Measurements from ENCODE around the gene COPRS. TPM values are rescaled to one million over a fixed set of nuclear protein-coding genes. Genes with fewer than 3 reads are reported as not detected.
"Not testable (repeated sequence)": the region's sequence is repeated elsewhere in the genome, so short reads cannot be mapped to it uniquely, and the experiment has no call there.

COPRS gene
- total RNA-seq, 4 donors from 2014 or later, result 36.5 to 114 (median 58.1) TPM

GRCh38 chr17:31829649-31830048 is 29.4 kb downstream of the COPRS start:
- Histone ChIP-seq H3K4me3 (no peak overlapping the region), H3K9me3 (no peaks in the 10 kb centered on the region), H3K27me3 (no peaks in the 10 kb centered on the region), H3K36me3 (no peaks in the 10 kb centered on the region), H3K4me1 (no peaks in the 10 kb centered on the region), H3K27ac (no peak overlapping the region)
- intact Hi-C loops (cut with DNase I; ENCODE audit: low total_unique reads), result no loop called here
- TF ChIP-seq POLR2A (IDR thresholded peaks at IDR 0.05) (no peak), CTCF (IDR thresholded peaks at IDR 0.05) (no peak)
- DNase-seq, result no peak

- H3K4me3 ChIP-seq; H3K36me3 ChIP-seq; H3K4me1 ChIP-seq; H3K27me3 ChIP-seq; H3K27ac ChIP-seq; intact Hi-C loops (cut with DNase I; ENCODE audit: low total_unique reads); DNase-seq; H3K9me3 ChIP-seq: not testable (repeated sequence)
These were observed 30.1 kb downstream of the COPRS start for GRCh38 chr17:31828955-31829354.

- H3K27me3 ChIP-seq, result no peaks in the 10 kb centered on the region
- H3K9me3 ChIP-seq, result no peaks in the 10 kb centered on the region
- H3K36me3 ChIP-seq, result no peaks in the 10 kb centered on the region
- no peak for DNase-seq
- TF ChIP-seq CTCF (IDR thresholded peaks at IDR 0.05) (no peak), POLR2A (IDR thresholded peaks at IDR 0.05) (no peak)
- intact Hi-C loops (cut with DNase I; ENCODE audit: low total_unique reads), result no loop called here
- H3K27ac ChIP-seq, result no peak overlapping the region
- no peak overlapping the region for H3K4me3 ChIP-seq
- H3K4me1 ChIP-seq, result no peaks in the 10 kb centered on the region
These were observed 32.9 kb downstream of the COPRS start for GRCh38 chr17:31825961-31826691.

- Histone ChIP-seq H3K4me3 (no peak overlapping the region), H3K36me3 (no peaks in the 10 kb centered on the region), H3K4me1 (no peaks in the 10 kb centered on the region), H3K27ac (no peak overlapping the region), H3K27me3 (no peaks in the 10 kb centered on the region), H3K9me3 (no peaks in the 10 kb centered on the region)
- TF ChIP-seq POLR2A (IDR thresholded peaks at IDR 0.05) (no peak), CTCF (IDR thresholded peaks at IDR 0.05) (no peak)
- intact Hi-C loops (cut with DNase I; ENCODE audit: low total_unique reads), result no loop called here
- no peak for DNase-seq
These were observed 34.2 kb downstream of the COPRS start for GRCh38 chr17:31824766-31825360.

GRCh38 chr17:31823014-31823413 is 36.0 kb downstream of the COPRS start:
- Histone ChIP-seq H3K4me1 (no peaks in the 10 kb centered on the region), H3K4me3 (no peak overlapping the region), H3K27me3 (no peaks in the 10 kb centered on the region), H3K9me3 (no peaks in the 10 kb centered on the region), H3K36me3 (no peaks in the 10 kb centered on the region), H3K27ac (no peak overlapping the region)
- intact Hi-C loops (cut with DNase I; ENCODE audit: low total_unique reads), result no loop called here
- no peak for DNase-seq
- TF ChIP-seq CTCF (IDR thresholded peaks at IDR 0.05) (no peak), POLR2A (IDR thresholded peaks at IDR 0.05) (no peak)
